ENCODE results near the gene FHOD3. TPM values are rescaled to one million over a fixed set of nuclear protein-coding genes. Genes with fewer than 3 reads are reported as not detected.

Gene FHOD3
- total and polyA plus RNA-seq, 2 of the 8 experiments (the other 6 are each of a cell fraction or from before 2014, with no cell fraction given) = 9.7 to 10.5 TPM

- no peaks in the 10 kb centered on the region for H3K23me2 ChIP-seq (ENCODE audit: low read depth, low read length)
- ChIA-PET CTCF (ENCODE audit: partially characterized antibody) (interaction anchor here (1.0 kb wide), 1 partner anchor 19 kb away, joined by 4 read pairs; no protein-coding TSS in a partner anchor), POLR2A (ENCODE audit: partially characterized antibody) (no interaction called here)
- H2BK15ac ChIP-seq (ENCODE audit: low read length) = no peak overlapping the region
- H4K5ac ChIP-seq (ENCODE audit: insufficient read length, low read depth, low read length) = no peak overlapping the region
- H4K8ac ChIP-seq (ENCODE audit: extremely low read depth, insufficient read depth, low read length) = no peak overlapping the region
- H3K4me3 ChIP-seq (ENCODE audit: extremely low read depth in 1 of 4, insufficient read depth in 2 of 4, low read depth in 3 of 4, low read length in 4 of 4) = no peak overlapping the region
- H3K23ac ChIP-seq (ENCODE audit: insufficient read length) = no peak overlapping the region
- no peak overlapping the region for H3K9ac ChIP-seq (replicated peaks in 1 of 4; ENCODE audit: extremely low read depth in 1 of 4, low read depth in 3 of 4, low read length in 3 of 4)
- H3K9me3 ChIP-seq (ENCODE audit: insufficient read depth in 2 of 2, low read depth in 1 of 2, low read length in 1 of 2) = no peaks in the 10 kb centered on the region
- H3K4me2 ChIP-seq (ENCODE audit: insufficient read depth in 1 of 2, low read depth in 2 of 2, low read length in 2 of 2) = no peak overlapping the region
- H2AFZ ChIP-seq (ENCODE audit: low read length) = no peak overlapping the region
- no peak overlapping the region for H4K91ac ChIP-seq (replicated peaks; ENCODE audit: insufficient read length, low read length)
- H3K27me3 ChIP-seq (replicated peaks in 1 of 4; ENCODE audit: control insufficient read depth in 3 of 4, extremely low read depth in 1 of 4, insufficient read depth in 3 of 4, low read length in 3 of 4) = no peaks in the 10 kb centered on the region
- no peaks in the 10 kb centered on the region for H4K20me1 ChIP-seq (replicated peaks in 1 of 2; ENCODE audit: control insufficient read depth in 1 of 2, insufficient read depth in 2 of 2, low read length in 2 of 2)
- no peak overlapping the region for H3K14ac ChIP-seq (ENCODE audit: insufficient read length)
- H3K56ac ChIP-seq (replicated peaks; ENCODE audit: insufficient read length, low read depth, low read length) = no peak overlapping the region
- H3K79me1 ChIP-seq (ENCODE audit: low read depth, low read length) = no peaks in the 10 kb centered on the region
- FAIRE-seq = no peak
- no peak overlapping the region for H3K4ac ChIP-seq (replicated peaks; ENCODE audit: insufficient read length, low read depth, low read length)
- H3K27ac ChIP-seq (ENCODE audit: low read depth, low read length) = no peak overlapping the region
- no peak overlapping the region for H2BK5ac ChIP-seq (ENCODE audit: low read depth, low read length)
- no peak overlapping the region for H2BK20ac ChIP-seq (ENCODE audit: low read length)
- H2AK5ac ChIP-seq (ENCODE audit: low read depth, low read length) = no peak overlapping the region; the same call in 1 of the 2 replicates
- peaks cover 0 to 5% (median 4%) of the 10 kb centered on the region in 4 experiments; a peak in 3 of 7 replicates for H3K4me1 ChIP-seq (replicated peaks in 1 of 4; ENCODE audit: control insufficient read depth in 3 of 4, insufficient read depth in 4 of 4, low read length in 3 of 4)
- WGBS, 2 experiments (ENCODE audit: extremely low coverage in 1 of 2, insufficient coverage in 1 of 2, insufficient read length in 1 of 2, insufficient replicate concordance in 2 of 2, low coverage in 1 of 2, low lambda C conversion rate in 2 of 2, missing lambda C conversion rate in 1 of 2) = 89% methylated on average over 13 of the region's 13 CpGs; no CpG with 5 or more reads in 1 of the 2 experiments
- no peaks in the 10 kb centered on the region for H3K79me2 ChIP-seq (ENCODE audit: control insufficient read depth in 1 of 2, insufficient read depth in 2 of 2, low read length in 2 of 2)
- no peaks in the 10 kb centered on the region for H3K36me3 ChIP-seq (ENCODE audit: control insufficient read depth in 2 of 4, insufficient read depth in 4 of 4, low read length in 3 of 4)
- H2BK120ac ChIP-seq (replicated peaks; ENCODE audit: low read depth, low read length) = no peak overlapping the region
- no peak overlapping the region for H3K18ac ChIP-seq (ENCODE audit: extremely low read depth, low read length)
- no peak overlapping the region for H2BK12ac ChIP-seq (ENCODE audit: low read depth, low read length)
- DNase-seq (ENCODE audit: low read depth in 1 of 2, low spot score in 2 of 2) = peak in 1 of 2 experiments; percentile 40
- no peak for TF ChIP-seq BCL11A (IDR thresholded peaks at IDR 0.05; ENCODE audit: low read depth in 2 of 2, low read length in 2 of 2)
Measured at GRCh38 chr18:36590621-36591580, 293.4 kb downstream of the FHOD3 start.
